GM12891 (cell line): ENCODE results near the gene EIF2S2.

ENCODE experiments used
- SPI1 ChIP-seq: IDR thresholded peaks from 2 replicates; pipeline ENCODE4 v1.6.1; 2011; ENCODE audit warnings: low read depth, low read length, control low read depth
- TAF1 ChIP-seq: IDR thresholded peaks from 2 replicates; pipeline ENCODE4 v1.6.1; 2011; ENCODE audit warnings: low read depth, low read length, control low read depth

DNA sequence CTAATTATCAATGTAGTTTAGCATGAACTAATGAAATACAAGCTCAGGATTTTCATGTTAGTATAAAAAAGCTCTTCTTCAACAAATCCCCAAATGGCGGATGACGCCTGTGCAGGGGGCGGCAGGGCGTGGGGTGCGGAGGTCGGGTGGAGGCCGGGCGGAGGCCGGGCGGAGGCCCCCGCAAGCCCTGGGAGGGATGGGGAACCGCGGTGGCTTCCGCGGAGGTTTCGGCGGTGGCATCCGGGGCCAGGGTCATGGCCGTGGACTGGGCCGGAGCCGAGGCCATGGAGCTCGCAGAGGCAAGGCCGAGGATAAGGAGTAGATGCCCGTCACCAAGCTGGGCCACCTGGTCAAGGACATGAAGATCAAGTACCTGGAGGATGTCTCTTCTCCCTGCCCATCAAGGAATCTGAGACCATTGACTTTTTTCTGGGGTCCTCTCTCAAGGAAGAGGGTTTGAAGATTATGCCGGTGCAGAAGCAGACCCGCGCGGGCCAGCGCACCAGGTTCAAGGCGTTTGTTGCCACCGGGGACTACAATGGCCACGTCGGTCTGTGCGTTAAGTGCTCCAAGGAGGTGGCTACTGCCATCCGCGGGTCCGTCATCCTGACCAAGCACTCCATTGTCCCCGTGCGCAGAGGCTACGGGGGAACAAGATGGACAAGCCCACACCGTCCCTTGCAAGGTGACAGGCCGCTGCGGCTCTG is 10.4 kb upstream of the EIF2S2 start:
- TF ChIP-seq SPI1 (no peak), TAF1 (no peak)
